GM12864 (cell line): Measurements from ENCODE around the gene SALL3.
"Not testable (repeated sequence)": the region's sequence is repeated elsewhere in the genome, so short reads cannot be mapped to it uniquely, and the experiment has no call there.

ENCODE experiments used
- DNase-seq: peaks from one replicate; pipeline ENCODE4 v3.0.0-alpha.2; 2011; ENCODE audit warnings: low read depth
- H3K4me3 ChIP-seq: 2 replicates; pipeline ENCODE4 v1.5.1; 2011; ENCODE audit warnings: mild to moderate bottlenecking, low read depth, low read length, control low read depth
- TF ChIP-seq, protein P1 (sequence below): IDR thresholded peaks from 2 replicates; pipeline ENCODE4 v1.5.1; 2011; ENCODE audit warnings: low read depth, mild to moderate bottlenecking, moderate library complexity, low read length, control low read depth, inconsistent platforms; ENCODE audit errors: missing control alignments

SALL3 gene

DNA sequence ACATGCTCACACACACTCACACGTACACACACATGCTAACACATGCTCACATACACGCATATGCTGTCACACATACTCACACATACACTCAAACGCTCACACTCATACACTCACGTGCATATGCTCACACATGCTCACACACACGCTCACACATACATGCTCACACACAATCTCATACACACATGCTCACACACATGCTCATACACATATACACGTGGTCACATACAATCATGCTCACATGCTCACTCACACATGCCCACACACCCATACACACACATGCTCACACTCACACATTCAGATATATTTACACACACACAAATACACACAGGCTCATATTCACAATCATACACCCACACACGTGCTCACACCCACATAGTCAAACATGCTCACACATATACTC, 17.5 kb upstream of the SALL3 start:
- no peak overlapping the region for H3K4me3 ChIP-seq
- TF ChIP-seq, protein P1, sequence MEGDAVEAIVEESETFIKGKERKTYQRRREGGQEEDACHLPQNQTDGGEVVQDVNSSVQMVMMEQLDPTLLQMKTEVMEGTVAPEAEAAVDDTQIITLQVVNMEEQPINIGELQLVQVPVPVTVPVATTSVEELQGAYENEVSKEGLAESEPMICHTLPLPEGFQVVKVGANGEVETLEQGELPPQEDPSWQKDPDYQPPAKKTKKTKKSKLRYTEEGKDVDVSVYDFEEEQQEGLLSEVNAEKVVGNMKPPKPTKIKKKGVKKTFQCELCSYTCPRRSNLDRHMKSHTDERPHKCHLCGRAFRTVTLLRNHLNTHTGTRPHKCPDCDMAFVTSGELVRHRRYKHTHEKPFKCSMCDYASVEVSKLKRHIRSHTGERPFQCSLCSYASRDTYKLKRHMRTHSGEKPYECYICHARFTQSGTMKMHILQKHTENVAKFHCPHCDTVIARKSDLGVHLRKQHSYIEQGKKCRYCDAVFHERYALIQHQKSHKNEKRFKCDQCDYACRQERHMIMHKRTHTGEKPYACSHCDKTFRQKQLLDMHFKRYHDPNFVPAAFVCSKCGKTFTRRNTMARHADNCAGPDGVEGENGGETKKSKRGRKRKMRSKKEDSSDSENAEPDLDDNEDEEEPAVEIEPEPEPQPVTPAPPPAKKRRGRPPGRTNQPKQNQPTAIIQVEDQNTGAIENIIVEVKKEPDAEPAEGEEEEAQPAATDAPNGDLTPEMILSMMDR: no peak
- no peak for DNase-seq

DNA sequence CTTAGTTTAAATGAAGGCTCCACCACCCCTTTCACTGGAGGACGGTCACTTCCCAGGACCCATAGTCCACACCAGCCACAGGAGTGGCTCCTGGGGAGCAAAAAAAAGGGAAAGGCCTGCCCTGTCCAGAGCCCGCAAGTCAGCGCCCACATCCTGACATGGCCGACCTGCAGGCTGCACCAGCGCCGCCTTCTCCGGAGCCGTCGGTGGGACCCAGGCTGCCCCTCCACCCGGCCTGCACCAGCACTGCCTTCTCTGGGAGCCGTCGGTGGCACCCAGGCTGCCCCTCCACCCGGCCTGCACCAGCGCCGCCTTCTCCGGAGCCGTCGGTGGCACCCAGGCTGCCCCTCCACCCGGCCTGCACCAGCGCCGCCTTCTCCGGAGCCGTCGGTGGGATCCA, 14.9 kb upstream of the SALL3 start:
- not testable (repeated sequence) for H3K4me3 ChIP-seq, DNase-seq

DNA sequence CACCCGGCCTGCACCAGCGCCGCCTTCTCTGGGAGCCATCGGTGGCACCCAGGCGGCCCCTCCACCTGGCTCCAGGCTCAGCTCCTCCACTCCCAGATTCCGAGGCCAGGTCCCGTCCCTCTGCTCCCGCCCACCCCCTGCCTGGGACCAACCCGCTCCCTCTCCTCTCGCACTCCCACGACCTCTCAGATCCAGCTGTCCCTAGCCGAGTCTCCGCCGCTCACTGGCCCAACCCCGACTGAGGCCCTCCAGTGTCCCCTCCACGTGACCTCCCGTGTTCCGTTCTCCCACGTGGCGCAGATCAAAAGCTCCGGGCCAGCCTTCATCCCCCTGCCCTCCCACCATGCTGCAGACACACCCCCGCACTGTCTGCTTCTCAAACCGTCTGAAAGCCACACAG, 14.4 kb upstream of the SALL3 start:
- H3K4me3 ChIP-seq: no peak overlapping the region
- TF ChIP-seq, protein P1: no peak
- no peak for DNase-seq

DNA sequence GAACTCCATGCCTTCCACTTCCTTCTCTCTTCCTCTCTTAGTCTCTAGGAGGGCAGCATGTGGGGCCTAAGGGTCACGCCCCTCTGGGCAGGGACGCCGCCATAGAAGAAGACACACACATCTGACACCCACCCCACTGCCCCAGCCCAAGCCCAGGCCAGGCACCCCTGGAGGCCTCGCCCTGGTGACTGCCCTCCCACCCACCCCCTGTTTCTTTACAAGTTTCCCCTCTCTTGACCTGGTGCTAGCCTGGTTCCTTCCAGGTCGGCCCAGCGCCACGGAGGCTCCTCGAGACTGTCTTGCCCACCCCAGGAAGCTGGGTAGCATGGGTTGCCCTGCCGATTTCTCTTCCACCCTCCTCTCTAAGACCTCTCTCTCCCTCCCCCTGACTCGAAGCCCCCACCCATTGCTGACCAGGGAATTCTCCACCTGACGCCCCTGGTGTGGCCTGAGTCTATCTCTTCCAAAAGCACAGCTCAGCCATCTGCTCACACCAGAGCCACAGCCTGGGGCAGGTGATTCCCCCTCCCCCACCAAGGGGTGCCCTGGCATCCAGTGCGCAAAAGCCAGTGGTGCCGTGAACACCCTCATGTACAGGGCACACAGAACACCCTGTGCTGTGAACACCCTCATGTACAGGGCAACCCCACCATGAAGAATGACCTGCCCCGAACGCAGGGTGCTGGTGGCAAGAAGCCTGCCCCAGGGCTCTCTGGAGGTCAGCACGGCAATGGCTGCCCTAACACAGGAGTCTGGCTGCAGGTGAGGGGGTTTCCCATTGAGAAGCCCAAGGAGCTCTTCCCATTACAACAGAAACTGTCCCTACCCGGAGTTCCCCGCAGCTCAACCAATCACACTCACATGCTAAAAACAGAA, 13.5 kb upstream of the SALL3 start:
- TF ChIP-seq, protein P1: no peak
- DNase-seq: no peak
- H3K4me3 ChIP-seq: no peak overlapping the region

DNA sequence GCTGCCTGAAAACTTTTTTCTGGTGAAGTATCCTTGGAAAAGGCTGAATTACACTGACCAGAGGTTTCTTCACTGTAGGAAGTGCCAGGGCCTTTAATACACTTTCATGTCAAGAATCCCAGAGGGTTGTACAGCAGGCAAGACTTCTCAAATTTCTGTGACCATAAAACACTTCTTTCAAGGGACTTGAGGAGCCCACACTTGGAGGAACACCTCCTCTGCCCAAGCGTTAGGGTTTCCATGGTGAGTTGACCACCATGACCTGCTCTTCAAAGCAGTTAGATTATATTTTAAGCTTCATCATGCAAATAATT, 12.9 kb upstream of the SALL3 start:
- no peak for DNase-seq
- no peak overlapping the region for H3K4me3 ChIP-seq
- TF ChIP-seq, protein P1: no peak

DNA sequence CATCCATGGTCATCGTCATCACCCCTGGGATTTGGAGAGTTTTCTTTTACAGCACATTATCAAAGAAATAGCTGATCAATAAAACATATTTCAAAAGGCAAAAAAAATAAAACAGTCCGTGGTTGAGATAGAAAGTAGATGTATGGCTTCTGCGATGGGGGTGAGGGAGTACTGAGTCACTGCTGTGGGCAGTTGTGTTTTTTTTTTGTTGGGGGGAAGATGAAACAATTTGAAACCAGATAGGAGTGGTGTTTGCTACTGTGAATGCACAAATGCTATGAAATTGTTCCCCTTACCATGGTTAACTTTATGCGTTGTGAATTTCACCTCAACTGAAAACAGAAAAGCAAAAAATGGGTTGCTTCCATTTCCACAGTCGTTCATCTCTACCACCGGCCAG, 11.9 kb upstream of the SALL3 start:
- H3K4me3 ChIP-seq: no peak overlapping the region
- DNase-seq: no peak
- TF ChIP-seq, protein P1: no peak

DNA sequence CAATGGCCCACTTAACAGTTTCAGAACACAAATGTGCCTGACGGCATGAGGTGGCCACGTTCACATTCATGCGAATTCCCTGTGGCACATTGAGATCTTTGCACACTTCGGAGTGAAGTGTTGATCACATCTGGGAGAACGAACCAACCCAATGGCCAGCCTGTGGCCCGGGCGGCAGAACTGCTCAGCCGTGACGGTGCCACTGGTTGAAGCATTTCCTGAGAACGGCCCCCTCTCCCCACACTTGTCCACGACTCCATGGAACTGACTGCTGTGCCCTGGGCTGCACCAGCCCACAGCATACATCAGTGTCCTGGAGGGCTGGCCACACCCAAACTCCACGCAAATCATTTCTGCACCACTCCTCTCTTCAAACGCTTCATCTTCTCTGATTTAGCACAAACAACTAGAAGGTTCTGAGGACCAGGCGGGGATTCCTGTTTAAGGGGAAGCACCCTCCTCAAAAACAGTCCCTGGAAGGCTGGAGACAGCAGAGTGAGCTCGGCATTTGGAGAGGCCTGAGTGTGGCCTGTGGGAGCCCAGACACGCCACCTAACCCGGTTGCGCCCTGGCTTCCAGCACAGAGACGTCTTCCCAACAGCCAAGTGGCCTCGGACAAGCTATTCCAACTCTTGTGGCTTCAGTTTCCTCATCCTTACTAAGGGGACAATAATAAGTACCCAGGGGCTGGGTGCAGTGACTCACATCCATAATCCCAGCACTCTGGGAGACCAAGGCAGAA, 9.9 kb upstream of the SALL3 start:
- H3K4me3 ChIP-seq: no peak overlapping the region
- TF ChIP-seq, protein P1: no peak
- DNase-seq: no peak
